ENCODE results near the gene TES.
"Not testable (repeated sequence)": the region's sequence is repeated elsewhere in the genome, so short reads cannot be mapped to it uniquely, and the experiment has no call there.

TES gene

DNA sequence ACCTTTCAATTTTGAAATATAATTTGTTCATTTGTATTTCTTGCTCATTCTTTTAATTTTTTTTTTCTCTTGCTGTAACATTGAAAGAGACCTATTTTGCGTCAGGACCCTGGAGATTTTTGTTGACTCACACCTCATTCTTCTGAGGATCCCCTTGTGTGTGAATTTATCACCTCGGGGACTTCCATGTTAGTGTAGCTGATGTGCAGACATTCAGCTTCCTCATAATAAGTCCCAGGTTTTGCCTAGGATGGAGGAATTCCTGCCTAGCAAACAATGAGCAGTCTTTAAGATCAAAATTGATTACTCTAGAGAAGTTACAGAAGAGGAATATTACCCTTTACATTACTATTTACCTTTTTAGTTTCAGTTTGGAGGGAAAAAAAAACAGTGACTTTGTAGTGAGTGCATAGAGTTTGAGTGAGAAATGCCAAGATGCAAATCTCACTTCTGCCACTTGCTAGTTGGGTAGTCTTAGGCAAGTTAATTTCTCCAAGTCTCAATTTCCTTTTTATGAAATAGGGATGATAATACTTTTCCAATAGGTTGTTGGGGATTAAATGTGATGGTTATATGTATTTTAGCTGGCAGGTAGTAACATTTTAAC lies 14.3 kb downstream of the TES start:
- no peak for DNase-seq

GRCh38 chr7:116225860-116226259 lies 15.5 kb downstream of the TES start:
- no peak for DNase-seq

DNA sequence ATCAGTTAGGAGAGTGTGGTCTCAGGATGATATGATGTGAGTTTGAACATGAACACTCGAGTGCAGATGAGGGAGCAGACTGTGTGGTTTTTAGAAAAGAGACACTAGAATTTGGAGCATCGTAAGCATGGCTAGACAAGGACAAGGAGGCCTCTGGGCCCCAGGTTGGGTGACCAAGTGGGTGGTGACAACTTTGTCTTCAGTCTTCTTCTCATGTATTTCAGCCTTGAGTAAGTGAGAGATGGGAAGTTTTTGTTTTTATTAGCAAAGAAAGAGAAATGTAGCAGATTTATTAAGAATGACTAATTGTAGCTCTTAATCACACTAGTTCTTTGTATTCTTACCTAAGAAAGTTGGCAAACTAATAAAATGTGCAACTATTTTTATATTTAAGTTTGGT lies 16.3 kb downstream of the TES start:
- DNase-seq = no peak

- no peak for DNase-seq
Measured at GRCh38 chr7:116227678-116228239, 17.4 kb downstream of the TES start.

- no peak for DNase-seq
Measured at GRCh38 chr7:116228241-116228640, 17.9 kb downstream of the TES start.

DNA sequence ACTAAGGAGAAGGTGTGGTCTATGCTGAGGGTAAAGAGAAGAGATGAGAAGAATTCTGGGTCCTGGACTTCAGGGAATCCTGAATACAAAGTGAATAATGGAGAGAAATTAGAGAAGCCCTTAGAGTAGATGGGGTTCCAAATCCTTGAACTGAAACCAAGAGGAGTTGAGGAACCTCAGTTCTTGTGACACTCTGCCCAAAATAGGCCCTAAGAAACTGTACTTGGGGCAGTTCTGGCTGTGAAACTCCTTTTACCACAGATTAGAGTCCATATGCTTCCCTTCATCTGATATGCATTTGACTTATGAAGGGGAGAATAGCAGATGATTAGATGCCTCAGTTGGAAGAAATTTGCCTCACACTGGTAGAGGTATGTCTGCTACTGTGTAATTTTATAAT lies 19.0 kb downstream of the TES start:
- DNase-seq = no peak

GRCh38 chr7:116230191-116231005 lies 20.1 kb downstream of the TES start:
- no peak for DNase-seq

DNA sequence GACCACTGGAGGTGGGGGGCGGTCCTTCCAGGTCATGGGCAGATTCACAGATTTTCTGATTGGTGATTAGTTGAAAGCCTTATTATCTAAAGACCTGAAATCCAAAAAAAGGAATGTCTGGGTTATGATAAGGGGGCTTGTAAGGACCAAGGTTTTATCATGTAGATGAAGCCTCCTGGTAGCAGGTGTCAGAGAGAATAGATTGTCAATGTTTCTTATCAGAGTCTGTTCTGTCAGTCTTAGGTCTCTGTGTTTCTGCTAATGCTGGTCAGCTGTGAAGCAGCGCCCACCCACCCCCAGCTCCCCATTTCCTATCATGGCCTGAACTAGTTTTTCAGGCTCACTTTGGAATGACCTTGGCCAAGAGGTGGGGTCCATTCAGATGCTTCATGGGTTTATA lies 21.2 kb downstream of the TES start:
- DNase-seq = no peak

DNA sequence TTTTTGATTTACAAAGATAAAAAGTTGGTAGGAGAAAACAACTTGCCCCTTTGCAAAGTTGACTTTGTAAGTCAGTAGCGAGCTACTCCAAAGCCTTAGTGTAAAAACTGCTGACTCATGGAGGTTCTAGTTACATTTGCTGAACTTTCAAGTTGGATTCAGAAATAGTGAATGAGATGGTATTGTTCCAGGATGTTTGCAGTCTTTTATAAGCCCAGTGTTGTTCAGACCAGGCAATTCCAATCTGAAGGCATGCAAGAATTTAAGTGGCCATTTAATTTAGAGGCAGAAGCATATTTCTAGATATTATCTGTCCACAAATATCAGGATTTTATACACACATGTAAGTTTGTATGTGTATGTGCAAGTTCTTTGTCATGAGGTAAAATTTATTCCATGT lies 21.6 kb downstream of the TES start:
- no peak for DNase-seq

GRCh38 chr7:116232350-116232749 lies 22.0 kb downstream of the TES start:
- no peak for DNase-seq

GRCh38 chr7:116232920-116233319 lies 22.6 kb downstream of the TES start:
- DNase-seq = no peak

- DNase-seq = no peak
Measured at GRCh38 chr7:116234517-116235200, 24.3 kb downstream of the TES start.

GRCh38 chr7:116235380-116235779 lies 25.0 kb downstream of the TES start:
- no peak for DNase-seq

GRCh38 chr7:116236020-116236630 lies 25.8 kb downstream of the TES start:
- peak; percentile 30 for DNase-seq

DNA sequence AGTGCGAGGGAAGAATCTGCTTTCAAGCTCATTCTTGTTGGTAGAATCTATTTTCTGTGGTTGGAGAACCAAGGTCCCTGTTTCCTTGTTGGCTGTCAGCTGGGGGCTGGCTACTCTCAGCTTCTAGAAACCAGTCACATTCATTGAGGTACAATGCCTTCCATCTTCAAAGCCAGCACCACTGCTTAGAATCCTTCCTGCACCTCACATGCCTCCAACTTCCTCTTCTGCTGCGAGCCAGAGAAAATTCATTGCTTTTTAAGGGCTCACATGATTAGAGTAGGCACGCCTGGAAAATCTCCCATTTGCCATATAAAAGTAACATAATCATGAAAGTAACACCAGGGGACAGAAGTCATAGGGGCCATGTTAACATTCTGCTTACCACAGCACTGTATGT lies 28.7 kb downstream of the TES start:
- no peak for DNase-seq

DNA sequence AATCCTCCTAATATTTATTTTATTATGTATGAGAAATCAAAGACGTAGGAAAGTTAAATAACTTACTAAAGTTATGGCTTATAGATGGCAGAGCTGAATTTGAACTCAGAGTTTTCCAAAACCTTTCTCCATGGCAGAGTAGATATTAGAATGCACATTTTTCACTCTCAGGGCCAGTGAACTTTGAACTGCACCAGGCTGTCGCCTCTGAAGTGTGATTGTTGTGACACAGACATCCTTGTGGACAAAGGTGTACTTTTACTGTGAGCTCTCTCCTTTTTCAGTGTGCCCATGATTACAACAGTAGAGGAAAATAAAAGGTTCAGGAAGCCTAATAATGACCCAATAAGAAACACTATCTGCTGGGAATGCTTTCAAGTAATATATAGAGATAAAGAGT lies 29.1 kb downstream of the TES start:
- DNase-seq = no peak

DNA sequence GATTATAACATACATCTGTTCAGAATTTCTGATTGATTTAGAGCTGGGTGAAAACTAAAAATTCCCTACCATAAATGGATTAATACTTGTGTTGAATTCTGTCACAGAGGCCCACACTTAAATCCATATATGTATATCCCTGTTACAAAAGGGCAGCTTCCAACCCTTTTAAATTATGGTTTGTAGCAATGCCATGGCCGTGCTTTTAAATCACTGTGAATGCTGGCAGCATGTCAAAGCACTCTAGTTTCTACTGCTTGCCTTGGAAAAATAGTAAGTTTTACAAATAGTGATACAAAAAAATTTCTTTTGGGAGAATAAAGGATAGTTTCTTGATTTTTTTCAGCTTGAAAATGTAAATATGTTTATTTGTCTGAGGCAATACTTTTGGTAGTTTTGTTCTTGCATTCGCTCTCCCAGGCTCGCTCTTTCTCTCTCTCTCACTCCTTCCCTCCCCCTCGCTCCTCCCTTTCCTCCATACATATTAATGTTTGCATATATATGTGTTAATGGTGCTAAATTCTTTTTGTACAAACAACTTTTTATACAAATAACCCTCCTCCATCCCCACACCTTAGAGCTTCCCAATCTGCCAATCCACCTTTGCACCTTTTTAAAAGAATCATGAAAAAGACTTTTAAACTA lies 29.8 kb downstream of the TES start:
- DNase-seq = no peak

GRCh38 chr7:116241291-116241690 lies 31.0 kb downstream of the TES start:
- no peak for DNase-seq

DNA sequence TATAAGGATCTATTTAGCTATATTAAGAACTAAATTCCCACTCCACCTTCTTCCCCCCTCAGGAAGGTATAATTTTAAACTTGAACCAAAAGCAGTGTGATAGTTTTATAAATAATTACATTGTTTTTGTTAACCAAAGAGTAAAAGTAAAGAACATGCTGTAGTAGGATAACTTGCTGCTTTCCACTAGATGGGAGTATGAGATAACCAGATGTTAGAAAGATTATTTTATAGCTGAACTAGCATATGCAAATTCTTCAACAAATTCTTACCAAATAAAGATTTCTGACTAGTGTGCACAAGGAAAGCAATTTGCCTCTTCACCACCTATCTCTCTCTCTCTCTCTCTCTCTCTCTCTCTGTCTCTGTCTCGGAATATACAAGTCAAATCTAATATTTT lies 31.8 kb downstream of the TES start:
- no peak for DNase-seq

- no peak for DNase-seq
Measured at GRCh38 chr7:116242759-116243158, 32.4 kb downstream of the TES start.

- not testable (repeated sequence) for DNase-seq
Measured at GRCh38 chr7:116244803-116245202, 34.5 kb downstream of the TES start.

GRCh38 chr7:116246357-116246756 lies 36.0 kb downstream of the TES start:
- no peak for DNase-seq
